HCT116 (cell line): ENCODE results near the gene STARD3NL.
"Not testable (repeated sequence)": the region's sequence is repeated elsewhere in the genome, so short reads cannot be mapped to it uniquely, and the experiment has no call there.

Source experiments
- CBX3 ChIP-seq: IDR thresholded peaks from 2 replicates; pipeline ENCODE4 v1.6.1; 2012; ENCODE audit warnings: low read depth
- CEBPB ChIP-seq: IDR thresholded peaks from 2 replicates; pipeline ENCODE4 v1.6.1; 2012; ENCODE audit warnings: low read depth
- EGR1 ChIP-seq: IDR thresholded peaks from 2 replicates; pipeline ENCODE4 v1.6.1; 2012; ENCODE audit warnings: low read depth
- EZH2 ChIP-seq: fragments of 200-600 bp; sonication (generic); IDR thresholded peaks from 2 replicates; pipeline ENCODE4 v1.6.1; 2017; ENCODE audit warnings: antibody characterized with exemption, mixed run types
- POLR2A ChIP-seq: IDR thresholded peaks from 2 replicates; pipeline ENCODE4 v1.7.0; 2011; ENCODE audit warnings: borderline replicate concordance; ENCODE audit not compliant: insufficient read depth, insufficient read length; ENCODE audit errors: extremely low read depth
- POLR2AphosphoS5 ChIP-seq: IDR thresholded peaks from 2 replicates; pipeline ENCODE4 v1.6.1; 2011; ENCODE audit warnings: mild to moderate bottlenecking, low read depth, low read length, moderate library complexity
- RAD21 ChIP-seq: IDR thresholded peaks from 2 replicates; pipeline ENCODE4 v1.6.1; 2012; ENCODE audit warnings: low read depth, mild to moderate bottlenecking
- SIN3A ChIP-seq: IDR thresholded peaks from 2 replicates; pipeline ENCODE4 v1.6.1; 2012; ENCODE audit warnings: low read depth
- YY1 ChIP-seq: IDR thresholded peaks from 2 replicates; pipeline ENCODE4 v1.6.1; 2011; ENCODE audit warnings: low read length, low read depth, moderate library complexity, mild to moderate bottlenecking; ENCODE audit not compliant: insufficient replicate concordance; ENCODE audit errors: extremely low read depth
- TF ChIP-seq, protein P1 (sequence below), 3 experiments: fragments of 200-600 bp in 1 of 3; sonication (generic) in 1 of 3; IDR thresholded peaks in 2 of 3; conservative IDR thresholded peaks in 1 of 3; 2 replicates each; pipeline ENCODE4 v1.5.1; 2012 to 2017; ENCODE audit warnings: low read depth in 2 of 3, low read length in 2 of 3, antibody characterized with exemption in 1 of 3, borderline replicate concordance in 1 of 3, control low read depth in 1 of 3, mild to moderate bottlenecking in 1 of 3, mixed read lengths in 1 of 3, mixed run types in 1 of 3, moderate library complexity in 1 of 3; ENCODE audit not compliant: insufficient read depth in 1 of 3
- TF ChIP-seq, protein P2 (sequence below): IDR thresholded peaks from 2 replicates; pipeline ENCODE4 v1.6.1; 2011; ENCODE audit warnings: mild to moderate bottlenecking, low read length, moderate library complexity; ENCODE audit not compliant: insufficient replicate concordance; ENCODE audit errors: extremely low read depth
- TF ChIP-seq, protein P3 (sequence below): IDR thresholded peaks from 2 replicates; pipeline ENCODE4 v1.6.1; 2012; ENCODE audit warnings: low read depth
- TF ChIP-seq, protein P4 (sequence below): IDR thresholded peaks from 2 replicates; pipeline ENCODE4 v1.6.1; 2012
- TF ChIP-seq, protein P5 (sequence below): IDR thresholded peaks from 2 replicates; pipeline ENCODE4 v1.6.1; 2012

DNA sequence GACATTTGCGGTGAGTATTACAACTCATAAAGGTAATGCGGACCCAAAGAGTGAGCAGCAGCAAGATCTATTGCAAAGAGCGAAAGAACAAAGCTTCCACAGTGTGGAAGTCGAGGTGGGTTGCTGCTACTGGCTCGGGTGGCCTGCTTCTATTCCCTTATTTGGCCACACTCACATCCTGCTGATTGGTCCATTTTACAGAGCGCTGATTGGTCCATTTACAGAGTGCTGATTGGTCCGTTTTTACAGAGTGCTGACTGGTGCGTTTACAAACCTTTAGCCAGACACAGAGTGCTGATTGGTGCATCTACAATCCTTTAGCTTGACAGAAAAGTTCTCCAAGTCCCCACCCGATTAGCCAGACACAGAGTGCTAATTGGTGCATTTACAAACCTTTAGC, 2.5 kb upstream of the STARD3NL start:
- TF ChIP-seq, protein P1, sequence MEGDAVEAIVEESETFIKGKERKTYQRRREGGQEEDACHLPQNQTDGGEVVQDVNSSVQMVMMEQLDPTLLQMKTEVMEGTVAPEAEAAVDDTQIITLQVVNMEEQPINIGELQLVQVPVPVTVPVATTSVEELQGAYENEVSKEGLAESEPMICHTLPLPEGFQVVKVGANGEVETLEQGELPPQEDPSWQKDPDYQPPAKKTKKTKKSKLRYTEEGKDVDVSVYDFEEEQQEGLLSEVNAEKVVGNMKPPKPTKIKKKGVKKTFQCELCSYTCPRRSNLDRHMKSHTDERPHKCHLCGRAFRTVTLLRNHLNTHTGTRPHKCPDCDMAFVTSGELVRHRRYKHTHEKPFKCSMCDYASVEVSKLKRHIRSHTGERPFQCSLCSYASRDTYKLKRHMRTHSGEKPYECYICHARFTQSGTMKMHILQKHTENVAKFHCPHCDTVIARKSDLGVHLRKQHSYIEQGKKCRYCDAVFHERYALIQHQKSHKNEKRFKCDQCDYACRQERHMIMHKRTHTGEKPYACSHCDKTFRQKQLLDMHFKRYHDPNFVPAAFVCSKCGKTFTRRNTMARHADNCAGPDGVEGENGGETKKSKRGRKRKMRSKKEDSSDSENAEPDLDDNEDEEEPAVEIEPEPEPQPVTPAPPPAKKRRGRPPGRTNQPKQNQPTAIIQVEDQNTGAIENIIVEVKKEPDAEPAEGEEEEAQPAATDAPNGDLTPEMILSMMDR (IDR thresholded peaks at IDR 0.05 in 2 of 3, conservative IDR thresholded peaks at IDR 0.05 in 1 of 3; ENCODE audit: borderline replicate concordance in 1 of 3, insufficient read depth in 1 of 3, low read depth in 2 of 3, low read length in 2 of 3), result not testable (repeated sequence)
- TF ChIP-seq POLR2AphosphoS5, RAD21, POLR2A, CEBPB, YY1, EGR1, SIN3A, EZH2, CBX3: not testable (repeated sequence)
- TF ChIP-seq, protein P2, sequence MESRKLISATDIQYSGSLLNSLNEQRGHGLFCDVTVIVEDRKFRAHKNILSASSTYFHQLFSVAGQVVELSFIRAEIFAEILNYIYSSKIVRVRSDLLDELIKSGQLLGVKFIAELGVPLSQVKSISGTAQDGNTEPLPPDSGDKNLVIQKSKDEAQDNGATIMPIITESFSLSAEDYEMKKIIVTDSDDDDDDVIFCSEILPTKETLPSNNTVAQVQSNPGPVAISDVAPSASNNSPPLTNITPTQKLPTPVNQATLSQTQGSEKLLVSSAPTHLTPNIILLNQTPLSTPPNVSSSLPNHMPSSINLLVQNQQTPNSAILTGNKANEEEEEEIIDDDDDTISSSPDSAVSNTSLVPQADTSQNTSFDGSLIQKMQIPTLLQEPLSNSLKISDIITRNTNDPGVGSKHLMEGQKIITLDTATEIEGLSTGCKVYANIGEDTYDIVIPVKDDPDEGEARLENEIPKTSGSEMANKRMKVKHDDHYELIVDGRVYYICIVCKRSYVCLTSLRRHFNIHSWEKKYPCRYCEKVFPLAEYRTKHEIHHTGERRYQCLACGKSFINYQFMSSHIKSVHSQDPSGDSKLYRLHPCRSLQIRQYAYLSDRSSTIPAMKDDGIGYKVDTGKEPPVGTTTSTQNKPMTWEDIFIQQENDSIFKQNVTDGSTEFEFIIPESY, result not testable (repeated sequence)
- TF ChIP-seq, protein P3, sequence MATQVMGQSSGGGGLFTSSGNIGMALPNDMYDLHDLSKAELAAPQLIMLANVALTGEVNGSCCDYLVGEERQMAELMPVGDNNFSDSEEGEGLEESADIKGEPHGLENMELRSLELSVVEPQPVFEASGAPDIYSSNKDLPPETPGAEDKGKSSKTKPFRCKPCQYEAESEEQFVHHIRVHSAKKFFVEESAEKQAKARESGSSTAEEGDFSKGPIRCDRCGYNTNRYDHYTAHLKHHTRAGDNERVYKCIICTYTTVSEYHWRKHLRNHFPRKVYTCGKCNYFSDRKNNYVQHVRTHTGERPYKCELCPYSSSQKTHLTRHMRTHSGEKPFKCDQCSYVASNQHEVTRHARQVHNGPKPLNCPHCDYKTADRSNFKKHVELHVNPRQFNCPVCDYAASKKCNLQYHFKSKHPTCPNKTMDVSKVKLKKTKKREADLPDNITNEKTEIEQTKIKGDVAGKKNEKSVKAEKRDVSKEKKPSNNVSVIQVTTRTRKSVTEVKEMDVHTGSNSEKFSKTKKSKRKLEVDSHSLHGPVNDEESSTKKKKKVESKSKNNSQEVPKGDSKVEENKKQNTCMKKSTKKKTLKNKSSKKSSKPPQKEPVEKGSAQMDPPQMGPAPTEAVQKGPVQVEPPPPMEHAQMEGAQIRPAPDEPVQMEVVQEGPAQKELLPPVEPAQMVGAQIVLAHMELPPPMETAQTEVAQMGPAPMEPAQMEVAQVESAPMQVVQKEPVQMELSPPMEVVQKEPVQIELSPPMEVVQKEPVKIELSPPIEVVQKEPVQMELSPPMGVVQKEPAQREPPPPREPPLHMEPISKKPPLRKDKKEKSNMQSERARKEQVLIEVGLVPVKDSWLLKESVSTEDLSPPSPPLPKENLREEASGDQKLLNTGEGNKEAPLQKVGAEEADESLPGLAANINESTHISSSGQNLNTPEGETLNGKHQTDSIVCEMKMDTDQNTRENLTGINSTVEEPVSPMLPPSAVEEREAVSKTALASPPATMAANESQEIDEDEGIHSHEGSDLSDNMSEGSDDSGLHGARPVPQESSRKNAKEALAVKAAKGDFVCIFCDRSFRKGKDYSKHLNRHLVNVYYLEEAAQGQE, result not testable (repeated sequence)
- TF ChIP-seq, protein P4, sequence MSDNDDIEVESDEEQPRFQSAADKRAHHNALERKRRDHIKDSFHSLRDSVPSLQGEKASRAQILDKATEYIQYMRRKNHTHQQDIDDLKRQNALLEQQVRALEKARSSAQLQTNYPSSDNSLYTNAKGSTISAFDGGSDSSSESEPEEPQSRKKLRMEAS, result not testable (repeated sequence)
- TF ChIP-seq, protein P5, sequence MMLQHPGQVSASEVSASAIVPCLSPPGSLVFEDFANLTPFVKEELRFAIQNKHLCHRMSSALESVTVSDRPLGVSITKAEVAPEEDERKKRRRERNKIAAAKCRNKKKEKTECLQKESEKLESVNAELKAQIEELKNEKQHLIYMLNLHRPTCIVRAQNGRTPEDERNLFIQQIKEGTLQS, result not testable (repeated sequence)
